ENCODE results near the gene NAPA. TPM values are rescaled to one million over a fixed set of nuclear protein-coding genes. Genes with fewer than 3 reads are reported as not detected.

NAPA gene
- total and polyA plus RNA-seq, 10 of the 15 experiments (the other 5 are each of a cell fraction or from before 2014, with no cell fraction given), result 8.2 to 193 (median 102) TPM

- ATAC-seq (no peak), FAIRE-seq (no peak), DNase-seq (ENCODE audit: low read depth, low spot score) (no peak)
- in situ Hi-C loops (cut with MboI) (no loop called here), intact Hi-C loops (cut with micrococcal nuclease; ENCODE audit: unreplicated experiment) (no loop called here)
- SMC1A ChIA-PET (ENCODE audit: uncharacterized antibody, unreplicated experiment), result no interaction called here
- Histone ChIP-seq H3K27me3 (replicated peaks in 1 of 2; ENCODE audit: control insufficient read depth in 2 of 2, insufficient read depth in 2 of 2, low read length in 1 of 2) (no peaks in the 10 kb centered on the region), H3K4me2 (ENCODE audit: control insufficient read depth, insufficient read depth) (no peak overlapping the region), H3K4me1 (ENCODE audit: control insufficient read depth, insufficient read depth, low read length) (no peaks in the 10 kb centered on the region), H3K27ac (ENCODE audit: control insufficient read depth, insufficient read depth) (no peak overlapping the region), H3K9ac (ENCODE audit: control insufficient read depth, insufficient read depth, low read length) (no peak overlapping the region), H3K79me2 (ENCODE audit: control insufficient read depth, insufficient read depth, low read length) (no peaks in the 10 kb centered on the region), H4K20me1 (ENCODE audit: control insufficient read depth, insufficient read depth) (no peaks in the 10 kb centered on the region), H3K9me3 (replicated peaks; ENCODE audit: control insufficient read depth, insufficient read depth, low read length) (no peaks in the 10 kb centered on the region), H3K36me3 (ENCODE audit: control insufficient read depth in 2 of 2, insufficient read depth in 2 of 2, low read length in 1 of 2) (no peaks in the 10 kb centered on the region), H2AFZ (ENCODE audit: control insufficient read depth, low read depth, low read length) (no peak overlapping the region), H3K4me3 (no peak overlapping the region)
- no TSS peak for BruUV-seq (replicated peaks)
- TF ChIP-seq EZH2 (IDR thresholded peaks at IDR 0.05; ENCODE audit: borderline replicate concordance, control insufficient read depth, low read depth, low read length), result no peak
- WGBS (ENCODE audit: insufficient coverage, insufficient replicate concordance, low lambda C conversion rate, missing lambda C conversion rate), result 17% methylated on average over 5 of the region's 5 CpGs
- RAD21 ChIA-PET (ENCODE audit: unreplicated experiment), result no interaction called here
- CTCF ChIA-PET, result interaction anchor here (1.6 kb wide), 1 partner anchor 61 kb away, joined by 4 read pairs; no protein-coding TSS in a partner anchor
- POLR2A ChIA-PET, result interaction anchor here (0.7 kb wide), 1 partner anchor 17 kb away, joined by 3 read pairs; no protein-coding TSS in a partner anchor
These were observed 23.9 kb upstream of the NAPA start for GRCh38 chr19:47538812-47539211.

GRCh38 chr19:47537493-47537892 is 22.6 kb upstream of the NAPA start:
- ATAC-seq (no peak), DNase-seq (ENCODE audit: low read depth, low spot score) (no peak), FAIRE-seq (no peak)
- WGBS (ENCODE audit: insufficient coverage, insufficient replicate concordance, low lambda C conversion rate, missing lambda C conversion rate), result 48% methylated on average over 3 of the region's 4 CpGs
- H4K20me1 ChIP-seq (ENCODE audit: control insufficient read depth, insufficient read depth), result no peaks in the 10 kb centered on the region
- H3K27ac ChIP-seq (ENCODE audit: control insufficient read depth, insufficient read depth), result no peak overlapping the region
- no peak overlapping the region for H3K4me2 ChIP-seq (ENCODE audit: control insufficient read depth, insufficient read depth)
- intact Hi-C loops (cut with micrococcal nuclease; ENCODE audit: unreplicated experiment), result no loop called here
- no peaks in the 10 kb centered on the region for H3K36me3 ChIP-seq (ENCODE audit: control insufficient read depth in 2 of 2, insufficient read depth in 2 of 2, low read length in 1 of 2)
- H3K4me1 ChIP-seq (ENCODE audit: control insufficient read depth, insufficient read depth, low read length), result no peaks in the 10 kb centered on the region
- no peak overlapping the region for H3K4me3 ChIP-seq
- H3K79me2 ChIP-seq (ENCODE audit: control insufficient read depth, insufficient read depth, low read length), result no peaks in the 10 kb centered on the region
- no peak overlapping the region for H2AFZ ChIP-seq (ENCODE audit: control insufficient read depth, low read depth, low read length)
- SMC1A ChIA-PET (ENCODE audit: uncharacterized antibody, unreplicated experiment), result interaction anchor here (1.2 kb wide), 1 partner anchor 103 kb away, joined by 3 read pairs; no protein-coding TSS in a partner anchor
- CTCF ChIA-PET, result no interaction called here
- POLR2A ChIA-PET, result no interaction called here
- TF ChIP-seq CHD1 (IDR thresholded peaks at IDR 0.05; ENCODE audit: low read depth, low read length), result no peak
- no peak for TF ChIP-seq POLR2AphosphoS2 (IDR thresholded peaks at IDR 0.05; ENCODE audit: low read depth, low read length)
- no peak for TF ChIP-seq MYC (IDR thresholded peaks at IDR 0.05; ENCODE audit: insufficient read depth, insufficient read length, insufficient replicate concordance, low read length, severe bottlenecking)
- BruUV-seq (replicated peaks), result no TSS peak
- in situ Hi-C loops (cut with MboI), result no loop called here
- no peak overlapping the region for H3K9ac ChIP-seq (ENCODE audit: control insufficient read depth, insufficient read depth, low read length)
- no peaks in the 10 kb centered on the region for H3K27me3 ChIP-seq (replicated peaks in 1 of 2; ENCODE audit: control insufficient read depth in 2 of 2, insufficient read depth in 2 of 2, low read length in 1 of 2)
- RAD21 ChIA-PET (ENCODE audit: unreplicated experiment), result no interaction called here
- no peaks in the 10 kb centered on the region for H3K9me3 ChIP-seq (replicated peaks; ENCODE audit: control insufficient read depth, insufficient read depth, low read length)

Measured in GM12878 (cell line).